SK-N-SH (cell line): ENCODE measurements around the gene NOX5.

Experiments used
- CTCF ChIP-seq: fragments of 200-600 bp; sonication (generic); IDR thresholded peaks from 2 replicates; pipeline ENCODE4 v1.6.1; 2017; ENCODE audit warnings: antibody characterized with exemption, mild to moderate bottlenecking, moderate library complexity
- EZH2phosphoT487 ChIP-seq: fragments of 200-600 bp; sonication (generic); IDR thresholded peaks from 2 replicates; pipeline ENCODE4 v1.6.1; 2017; ENCODE audit warnings: low read depth, mixed run types, mild to moderate bottlenecking, antibody characterized with exemption, moderate library complexity, borderline replicate concordance
- NRF1 ChIP-seq: IDR thresholded peaks from 2 replicates; pipeline ENCODE4 v1.6.1; 2012; ENCODE audit warnings: low read depth, mild to moderate bottlenecking, low read length
- POLR2AphosphoS5 ChIP-seq: IDR thresholded peaks from 2 replicates; pipeline ENCODE4 v1.6.1; 2012; ENCODE audit warnings: low read depth, low read length
- RAD21 ChIP-seq: IDR thresholded peaks from 2 replicates; pipeline ENCODE4 v1.6.1; 2012; ENCODE audit warnings: mild to moderate bottlenecking, low read length
- RCOR1 ChIP-seq: fragments of 150-350 bp; IDR thresholded peaks from 2 replicates; pipeline ENCODE4 v1.6.1; 2017; ENCODE audit warnings: antibody characterized with exemption, low read length
- USF1 ChIP-seq: IDR thresholded peaks from 2 replicates; pipeline ENCODE4 v1.4.0; 2012; ENCODE audit warnings: low read depth, borderline replicate concordance
- YY1 ChIP-seq: IDR thresholded peaks from 2 replicates; pipeline ENCODE4 v1.4.0; 2012; ENCODE audit warnings: low read depth, mild to moderate bottlenecking
- ZBTB33 ChIP-seq: IDR thresholded peaks from 2 replicates; pipeline ENCODE4 v1.4.0; 2012; ENCODE audit warnings: low read depth, borderline replicate concordance
- TF ChIP-seq, protein P1 (sequence below): IDR thresholded peaks from 2 replicates; pipeline ENCODE4 v1.4.0; 2012; ENCODE audit warnings: low read depth

GRCh38 chr15:69038508-69038907 lies 24.0 kb downstream of the NOX5 start:
- TF ChIP-seq POLR2AphosphoS5 (no peak), NRF1 (no peak), EZH2phosphoT487 (no peak), CTCF (no peak), RCOR1 (no peak), ZBTB33 (no peak), USF1 (no peak), YY1 (no peak), RAD21 (no peak)
- TF ChIP-seq, protein P1, sequence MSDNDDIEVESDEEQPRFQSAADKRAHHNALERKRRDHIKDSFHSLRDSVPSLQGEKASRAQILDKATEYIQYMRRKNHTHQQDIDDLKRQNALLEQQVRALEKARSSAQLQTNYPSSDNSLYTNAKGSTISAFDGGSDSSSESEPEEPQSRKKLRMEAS, result no peak
